GM19467 (cell line): ENCODE results near the gene ABHD11.
A peak's percentile ranks its signal among the peaks of the same experiment; 100 is the strongest.
"Not testable (repeated sequence)": the region's sequence is repeated elsewhere in the genome, so short reads cannot be mapped to it uniquely, and the experiment has no call there.

ENCODE experiments used
- ATAC-seq: cut with Tn5 transposase; IDR thresholded peaks from one replicate; pipeline ENCODE4 v1.9.1; 2021; ENCODE audit warnings: mild to moderate bottlenecking, moderate library complexity; ENCODE audit not compliant: unreplicated experiment

ABHD11 gene

DNA sequence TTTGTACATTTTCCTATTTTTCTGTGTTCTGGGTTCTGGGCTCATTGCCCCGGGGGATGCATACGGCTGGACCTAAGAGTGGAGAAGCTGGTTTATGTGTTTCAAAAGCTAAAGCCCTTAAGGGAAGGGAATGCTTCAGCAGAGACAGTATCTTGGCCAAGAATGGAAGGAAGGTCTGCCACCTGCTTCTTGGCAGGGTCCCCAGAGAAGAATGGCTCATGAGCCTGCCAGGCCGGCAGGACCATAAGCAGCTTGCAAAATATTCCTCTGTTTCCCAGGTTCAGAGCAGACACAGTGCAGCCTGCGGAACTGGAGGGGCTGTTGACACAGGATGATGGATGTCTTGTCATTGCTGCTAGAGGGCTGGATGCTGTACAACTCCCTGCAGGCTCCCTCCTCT, 7.8 kb upstream of the ABHD11 start:
- no peak for ATAC-seq

DNA sequence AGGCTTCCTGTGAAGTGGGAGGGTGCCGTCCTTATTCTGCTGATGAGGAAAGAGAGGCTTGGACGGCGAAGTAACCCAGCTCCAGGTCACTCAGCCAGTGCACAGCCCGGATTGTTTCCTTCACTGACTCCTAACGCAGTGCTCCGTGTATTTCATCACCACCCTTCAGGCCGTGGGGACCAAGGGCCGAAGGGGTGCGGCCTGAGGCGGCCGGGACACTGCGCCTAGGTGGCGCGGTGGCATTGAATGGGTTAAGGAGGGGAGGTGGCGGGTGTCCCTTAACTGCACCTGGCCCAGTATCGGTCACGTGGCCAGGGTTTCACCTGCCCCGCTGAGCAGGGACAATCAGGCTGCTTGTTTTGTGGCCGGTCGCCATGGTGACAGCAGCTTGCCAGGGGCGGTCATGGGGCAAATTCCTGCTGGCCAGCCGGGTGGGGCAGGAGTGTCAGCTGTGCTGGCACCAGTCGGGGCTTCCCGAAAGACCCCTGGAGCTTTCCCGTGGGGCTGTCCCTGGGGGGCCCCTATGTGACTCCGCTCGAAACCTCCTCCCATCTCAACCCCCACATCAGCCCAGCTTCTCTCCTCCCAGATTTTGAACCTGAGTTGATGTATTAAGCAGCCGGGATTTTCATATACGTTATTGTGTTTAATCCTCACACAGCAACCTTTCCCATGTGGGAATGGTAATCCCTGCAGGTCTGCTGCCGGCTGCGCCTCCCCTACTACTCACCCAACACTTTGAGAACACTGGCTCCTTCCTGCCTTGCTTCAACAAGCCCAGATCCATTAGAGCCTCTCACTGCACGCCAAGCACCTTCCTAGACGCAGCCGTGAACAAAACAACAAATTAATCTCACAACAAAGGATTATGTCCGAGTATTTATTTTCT, 4.4 kb upstream of the ABHD11 start:
- no peak for ATAC-seq

DNA sequence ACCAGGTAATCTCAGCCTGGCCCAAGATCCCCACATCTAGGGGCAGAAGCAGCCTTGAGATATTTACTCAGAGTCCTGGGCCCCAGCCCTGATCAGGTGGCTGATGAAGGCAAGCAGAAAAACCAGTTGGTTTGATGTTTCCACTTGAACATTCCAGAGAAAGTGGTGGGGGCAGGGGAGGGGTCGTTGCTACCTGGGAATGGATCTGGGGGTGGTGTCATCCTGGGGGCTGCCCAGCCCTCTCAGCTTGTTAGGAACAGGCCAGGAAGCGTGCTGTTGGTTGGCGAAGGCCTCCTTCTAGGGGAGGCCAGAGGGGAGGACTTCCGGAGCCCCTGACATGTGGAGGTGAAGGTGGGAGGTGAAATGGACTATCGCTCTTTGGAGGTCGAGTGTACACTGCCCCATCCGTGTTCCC, 3.7 kb upstream of the ABHD11 start:
- no peak for ATAC-seq

DNA sequence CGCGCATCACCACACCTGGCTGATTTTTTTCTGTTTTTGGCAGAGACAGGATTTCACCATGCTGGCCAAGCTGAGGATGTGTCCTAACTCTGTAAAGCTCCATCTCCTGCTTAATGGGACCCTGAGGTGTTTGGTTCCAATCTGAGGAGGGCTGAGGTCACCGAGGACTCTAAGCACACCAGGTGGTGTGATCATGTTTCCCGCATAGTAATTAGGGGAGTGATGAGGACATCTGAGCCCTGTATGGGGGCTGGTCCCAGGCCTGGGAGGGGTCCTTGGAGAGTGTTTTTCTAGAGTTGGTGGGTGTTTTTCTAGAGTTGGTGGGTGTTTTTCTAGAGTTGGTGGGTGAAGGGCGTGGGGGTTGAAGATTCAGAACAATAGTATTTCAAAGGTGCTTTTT, 3.0 kb upstream of the ABHD11 start:
- no peak for ATAC-seq

DNA sequence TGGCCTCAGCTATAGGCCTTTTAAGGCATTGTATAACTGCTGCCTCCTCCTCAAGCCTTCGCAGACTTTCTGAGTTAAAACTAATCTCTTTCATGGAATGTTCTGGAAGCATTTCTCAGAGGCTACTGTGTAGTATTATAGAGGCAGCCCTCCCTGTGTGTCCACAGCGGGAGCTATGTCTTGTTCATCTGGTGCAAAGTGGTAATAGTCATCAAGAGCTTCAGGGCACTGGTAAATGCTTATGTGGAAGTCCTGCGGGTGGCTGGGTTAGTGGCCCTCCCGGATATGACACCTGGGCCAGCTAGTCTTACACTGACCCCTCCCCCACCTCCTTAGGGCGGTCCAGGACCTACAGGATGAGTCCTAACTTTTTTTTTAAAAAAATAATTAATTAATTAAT, 2.2 kb upstream of the ABHD11 start:
- no peak for ATAC-seq

DNA sequence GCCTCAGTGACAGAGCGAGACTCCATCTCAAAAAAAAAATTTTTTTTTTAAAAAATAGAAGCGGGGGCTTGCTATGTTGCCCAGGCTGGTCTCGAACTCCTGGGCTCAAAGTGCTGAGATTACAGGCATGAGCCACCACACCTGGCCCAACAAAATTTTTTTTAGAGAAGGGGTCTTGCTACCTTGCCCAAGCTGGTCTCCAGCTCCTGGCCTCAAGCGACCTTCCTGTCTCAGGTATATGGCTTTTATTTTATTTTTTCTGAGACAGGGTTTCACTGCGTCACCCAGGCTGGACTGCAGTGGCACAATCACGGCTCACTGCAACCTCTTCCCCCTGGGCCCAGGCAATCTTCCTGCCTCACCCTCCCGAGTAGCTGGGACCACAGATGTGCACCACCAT, 1.6 kb upstream of the ABHD11 start:
- no peak for ATAC-seq

DNA sequence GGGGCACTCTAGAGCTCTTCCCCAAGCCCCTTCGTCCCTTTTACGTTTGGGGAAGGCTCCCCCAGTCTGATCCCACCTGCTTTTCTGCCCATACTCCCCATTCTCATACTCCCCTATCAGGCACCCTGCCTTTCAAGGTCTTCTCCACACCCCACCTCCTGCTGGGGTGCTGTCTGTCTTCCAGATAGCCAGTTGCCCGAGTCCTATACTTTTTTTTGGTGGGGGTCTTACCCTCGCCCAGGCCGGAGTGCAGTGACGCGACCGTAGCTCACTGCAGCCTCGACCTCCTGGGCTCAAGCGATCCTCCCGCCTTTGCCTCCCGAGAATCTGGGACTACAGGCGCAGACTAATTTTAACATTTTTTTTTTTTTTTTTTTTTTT, 775 bp upstream of the ABHD11 start:
- no peak for ATAC-seq

DNA sequence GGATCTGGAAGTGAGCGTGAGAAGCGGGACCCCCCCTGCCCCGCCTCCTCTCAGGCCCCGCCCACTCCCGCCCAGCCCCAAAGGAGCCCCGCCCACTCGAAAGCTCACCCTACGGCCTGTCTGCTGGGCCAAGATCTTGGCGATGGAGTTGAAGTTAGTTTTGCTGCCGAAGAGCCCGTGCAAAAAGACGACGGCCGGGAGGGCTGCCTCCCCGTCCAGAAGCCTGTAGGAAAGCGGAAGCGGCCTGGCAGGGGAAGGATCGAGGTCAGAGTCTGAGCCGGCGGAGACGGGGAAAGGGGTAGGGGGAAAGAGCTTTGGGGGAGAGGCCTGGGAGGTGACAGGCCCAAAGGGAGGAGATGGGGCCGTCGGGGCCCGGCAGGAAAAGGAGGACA, 386 bp downstream of the ABHD11 start:
- ATAC-seq = peak; percentile 7

DNA sequence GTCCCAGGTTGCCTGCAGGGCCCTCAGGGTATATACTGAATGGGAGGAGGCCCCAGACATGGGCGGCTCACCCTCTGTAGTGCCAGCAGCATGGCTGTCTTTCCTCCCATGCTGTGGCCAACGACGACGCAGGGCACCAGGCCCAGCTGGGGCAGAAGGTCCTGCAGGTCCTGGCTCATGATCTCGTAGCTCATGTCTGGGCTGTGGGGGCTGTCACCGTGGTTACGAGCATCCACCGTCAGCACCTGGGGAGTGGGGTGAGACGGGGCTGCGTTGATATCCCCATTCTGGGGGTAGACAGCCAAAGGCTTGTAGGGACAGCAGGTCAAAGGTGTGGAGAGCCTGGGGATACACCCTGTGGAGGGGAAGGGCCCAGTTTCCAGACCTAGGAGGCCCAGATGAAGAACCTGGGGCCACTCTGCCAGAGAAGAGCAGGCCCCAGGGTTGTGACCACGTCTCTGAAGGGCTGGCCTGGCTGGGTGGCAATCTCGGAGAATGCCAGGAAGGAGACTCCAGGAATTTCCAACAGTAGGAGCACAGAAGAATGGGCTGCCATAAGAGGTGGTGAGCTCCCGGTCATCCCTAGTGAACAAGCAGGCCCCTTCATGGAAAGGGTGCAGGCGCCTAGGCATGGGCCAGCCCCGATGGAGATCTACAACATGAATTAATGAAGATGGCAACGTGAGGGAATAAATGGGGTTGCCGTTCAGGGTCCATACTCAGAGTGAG, 947 bp downstream of the ABHD11 start:
- ATAC-seq = no peak

DNA sequence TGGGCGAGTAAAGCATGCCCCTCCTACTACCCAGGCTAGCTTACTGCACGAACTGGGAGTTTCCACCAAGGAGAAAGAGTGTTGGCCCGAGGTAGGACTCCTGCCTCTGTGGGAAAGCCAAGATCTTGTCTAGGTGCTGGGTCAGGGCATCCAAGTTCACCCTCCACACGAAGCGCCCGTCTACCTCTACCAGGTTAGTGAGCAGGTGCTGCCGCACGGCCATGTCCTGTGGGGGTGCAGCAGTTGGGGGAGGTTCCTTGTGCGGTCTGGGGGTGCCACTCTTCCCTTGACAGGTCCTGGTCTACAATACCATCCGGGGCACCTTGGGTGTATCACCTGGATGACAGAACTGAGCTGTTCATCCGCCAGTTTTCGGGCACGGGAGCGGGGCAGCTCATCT, 1.7 kb downstream of the ABHD11 start:
- no peak for ATAC-seq

DNA sequence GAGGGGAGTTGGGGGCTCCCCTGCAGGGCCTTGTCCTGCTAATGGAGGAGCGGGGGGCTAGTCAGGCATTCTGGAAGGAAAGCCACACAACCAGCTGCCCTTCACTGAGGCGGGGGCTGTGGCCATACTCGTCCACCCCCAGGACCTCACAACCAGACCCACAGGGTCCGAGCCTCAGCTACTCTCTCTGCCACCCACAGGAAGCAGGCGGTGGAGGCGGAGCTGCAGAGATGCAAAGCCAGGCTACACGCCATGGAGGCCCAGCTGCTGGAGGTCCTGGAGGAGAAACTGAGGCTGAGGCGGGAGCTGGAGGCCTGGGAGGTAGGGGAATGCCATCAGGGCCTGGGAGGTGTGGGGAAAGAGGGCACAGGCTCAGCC, 3.1 kb downstream of the ABHD11 start:
- no peak for ATAC-seq

DNA sequence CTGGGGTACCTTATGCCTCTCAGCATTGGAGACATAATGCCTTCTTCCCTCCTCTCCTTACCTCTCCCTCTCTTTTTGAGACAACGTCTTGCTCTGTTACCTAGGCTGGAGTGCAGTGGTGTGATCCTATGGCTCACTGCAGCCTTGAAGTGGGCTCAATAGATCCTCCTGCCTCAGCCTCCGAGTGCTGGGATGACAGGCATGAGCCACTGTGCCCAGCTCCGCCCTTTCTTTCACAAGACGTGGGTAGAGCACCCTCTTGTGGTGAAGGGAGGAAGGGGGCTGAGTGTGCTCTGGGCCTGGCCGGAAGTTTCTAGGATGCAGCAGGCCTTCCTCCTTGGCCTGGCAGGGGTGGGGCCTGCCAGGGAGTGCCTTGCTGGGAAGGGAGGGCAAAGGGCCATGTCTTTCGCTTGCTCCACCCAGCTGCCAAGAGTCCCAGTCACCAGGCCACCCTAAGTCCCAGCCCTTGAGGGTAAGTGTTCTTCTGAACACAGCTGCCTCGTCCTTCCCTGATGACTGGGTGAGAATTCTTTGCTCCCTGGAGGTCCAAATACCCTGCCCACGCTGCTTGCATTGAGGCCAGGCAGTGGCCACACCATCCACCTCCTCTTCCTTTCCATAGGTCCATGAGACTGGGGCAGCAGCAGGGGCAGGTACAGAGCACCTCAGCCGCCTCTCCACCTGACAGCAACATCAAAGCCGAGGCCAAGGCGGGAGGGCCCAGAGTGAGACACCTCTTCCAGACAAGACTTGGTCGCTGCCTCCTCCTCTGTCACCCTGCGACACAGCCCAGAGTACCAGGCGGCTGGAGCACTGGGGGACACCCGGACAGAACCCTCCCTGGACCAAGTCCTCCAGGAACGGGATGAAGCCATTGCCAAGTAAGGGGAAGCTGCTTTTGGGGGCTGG, 3.7 kb downstream of the ABHD11 start:
- peak; percentile 45 for ATAC-seq

DNA sequence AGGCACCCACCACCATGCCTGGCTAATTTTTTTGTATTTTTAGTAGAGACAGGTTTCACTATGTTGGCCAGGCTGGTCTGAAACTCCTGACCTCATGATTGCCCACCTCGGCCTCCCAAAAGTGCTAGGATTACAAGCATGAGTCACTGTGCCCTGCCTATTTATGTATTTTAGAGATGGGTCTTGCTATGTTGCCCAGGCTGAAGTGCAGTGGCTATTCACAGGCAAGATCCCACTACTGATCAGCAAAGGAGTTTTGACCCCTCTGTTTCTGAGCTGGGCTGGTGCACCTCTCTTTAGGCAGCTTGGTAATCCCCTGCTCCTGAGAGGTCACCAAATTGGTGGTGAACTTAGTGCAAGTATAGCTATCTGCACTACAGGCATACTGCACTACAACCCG, 6.2 kb downstream of the ABHD11 start:
- no peak for ATAC-seq

DNA sequence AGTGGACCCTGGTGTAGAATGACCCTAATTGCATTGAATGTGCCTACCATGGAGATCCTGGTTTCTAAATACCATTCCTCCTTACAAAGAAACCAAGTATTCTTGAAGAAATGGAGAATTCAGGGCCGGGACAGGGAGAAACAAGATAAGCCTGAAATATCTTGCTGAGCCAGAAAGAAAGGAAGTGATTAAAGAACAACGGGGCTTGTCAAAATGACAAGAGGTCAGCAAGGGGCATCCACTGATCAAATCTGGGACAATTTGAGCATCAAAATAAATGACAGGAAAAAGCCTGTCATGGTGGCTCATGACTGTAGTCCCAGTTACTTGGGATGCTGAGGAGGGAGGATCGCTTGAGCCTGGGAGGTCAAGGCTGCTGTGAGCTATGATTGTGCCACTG, 8.1 kb downstream of the ABHD11 start:
- ATAC-seq = no peak

DNA sequence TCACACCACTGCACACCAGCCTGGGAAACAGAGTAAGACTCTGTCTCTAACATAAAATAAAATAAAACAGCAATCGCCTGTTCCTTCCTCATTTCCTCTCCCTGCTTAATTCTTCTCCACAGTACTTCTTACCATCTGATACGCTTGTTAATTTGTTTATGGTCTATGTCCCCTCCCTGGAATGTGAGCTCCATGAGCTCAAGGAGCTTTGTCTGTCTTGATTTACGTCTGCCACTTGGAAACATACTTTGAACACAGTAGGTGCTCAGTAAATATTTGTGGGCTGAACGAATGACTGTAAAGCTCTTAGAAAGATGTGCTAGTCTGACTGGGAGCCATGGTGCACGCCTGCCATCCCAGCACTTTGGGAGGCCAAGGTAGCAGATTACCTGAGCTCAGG, 10.1 kb downstream of the ABHD11 start:
- no peak for ATAC-seq

DNA sequence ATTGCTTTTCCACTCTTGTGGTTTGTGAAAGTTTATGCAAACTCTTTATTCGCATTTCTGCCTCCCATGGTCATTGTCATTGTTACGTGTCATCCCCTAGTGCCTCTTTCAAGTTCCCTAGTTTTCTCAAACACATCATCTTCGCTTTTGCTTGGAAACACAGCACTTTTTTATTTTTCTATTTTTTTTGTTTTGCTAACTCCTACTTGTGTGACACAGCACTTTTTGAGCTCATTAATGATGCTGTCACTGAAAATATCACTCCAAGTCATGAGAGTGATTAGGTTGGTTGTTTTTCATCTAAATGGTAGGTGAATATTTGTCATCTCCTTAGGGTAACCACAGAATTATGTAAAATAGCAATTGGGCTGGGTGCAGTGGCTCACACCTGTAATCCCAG, 10.7 kb downstream of the ABHD11 start:
- no peak for ATAC-seq

DNA sequence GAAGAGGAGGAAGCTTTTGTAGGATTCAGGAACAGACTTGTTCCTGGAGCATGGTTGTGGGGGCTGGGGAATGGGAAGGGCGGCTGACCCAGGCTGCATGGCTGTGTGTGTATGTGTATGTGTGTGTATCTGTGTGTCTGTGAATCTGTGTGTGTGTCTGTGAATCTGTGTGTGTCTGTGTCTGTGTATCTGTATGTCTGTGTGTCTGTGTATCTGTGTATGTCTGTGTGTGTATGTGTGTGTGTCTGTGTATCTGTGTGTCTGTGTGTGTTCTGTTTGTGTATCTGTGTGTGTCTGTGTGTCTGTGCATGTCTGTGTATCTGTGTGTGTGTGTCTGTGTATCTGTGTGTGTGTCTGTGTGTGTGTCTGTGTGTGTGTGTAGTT, 12.5 kb downstream of the ABHD11 start:
- no peak for ATAC-seq

DNA sequence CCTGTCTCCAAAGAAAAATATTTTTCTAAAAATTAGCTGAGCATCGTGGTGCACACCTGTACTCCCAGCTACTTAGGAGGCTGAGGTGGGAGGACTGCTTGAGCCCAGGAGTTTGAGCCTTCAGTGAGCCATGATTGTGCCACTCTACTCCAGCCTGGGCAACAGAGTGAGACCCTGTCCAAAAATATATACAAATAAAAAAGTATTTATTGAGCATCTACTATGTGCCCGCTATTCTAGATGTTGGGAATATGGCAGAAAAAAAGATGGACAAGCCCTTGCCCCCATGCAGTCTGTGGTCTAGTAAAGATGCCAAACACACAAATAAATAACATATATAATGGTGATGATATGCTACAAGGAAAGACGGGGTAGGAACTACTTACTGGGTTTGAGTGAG, 14.8 kb downstream of the ABHD11 start:
- no peak for ATAC-seq

DNA sequence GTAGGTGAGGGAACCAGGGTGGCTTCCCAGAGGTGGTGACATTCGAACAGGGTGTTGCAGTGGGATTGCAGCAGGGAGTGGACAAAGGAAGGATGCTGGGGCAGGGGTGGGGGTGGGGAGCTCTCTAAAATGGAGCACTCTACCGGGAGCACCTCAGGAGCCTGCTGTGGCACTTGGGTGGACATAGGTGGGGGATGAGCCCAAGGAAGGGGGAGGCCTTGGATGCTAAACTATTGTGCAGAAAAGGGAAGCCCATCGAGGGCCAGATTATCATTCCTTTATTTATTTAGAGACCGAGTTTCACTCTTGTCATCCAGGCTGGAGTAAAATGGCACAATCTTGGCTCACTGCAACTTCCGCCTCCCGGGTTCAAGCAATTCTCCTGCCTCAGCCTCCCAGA, 15.8 kb downstream of the ABHD11 start:
- ATAC-seq = no peak

DNA sequence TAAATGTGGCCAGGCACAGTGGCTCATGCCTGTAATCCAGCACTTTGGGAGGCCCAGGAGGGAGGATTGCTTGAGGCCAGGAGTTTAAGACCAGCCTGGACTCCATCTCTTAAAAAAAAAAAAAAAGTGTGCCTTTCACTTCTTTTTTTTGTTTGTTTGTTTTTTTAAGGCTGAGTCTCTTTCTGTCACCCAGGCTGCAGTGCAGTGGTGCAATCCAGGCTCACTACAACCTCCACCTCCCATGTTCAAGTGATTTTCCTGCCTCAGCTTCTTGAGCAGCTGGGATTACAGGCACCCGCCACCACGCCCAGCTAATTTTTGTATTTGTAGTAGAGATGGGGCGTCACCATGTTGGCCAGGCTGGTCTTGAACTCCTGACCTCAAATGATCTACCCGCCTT, 16.4 kb downstream of the ABHD11 start:
- ATAC-seq = not testable (repeated sequence)

DNA sequence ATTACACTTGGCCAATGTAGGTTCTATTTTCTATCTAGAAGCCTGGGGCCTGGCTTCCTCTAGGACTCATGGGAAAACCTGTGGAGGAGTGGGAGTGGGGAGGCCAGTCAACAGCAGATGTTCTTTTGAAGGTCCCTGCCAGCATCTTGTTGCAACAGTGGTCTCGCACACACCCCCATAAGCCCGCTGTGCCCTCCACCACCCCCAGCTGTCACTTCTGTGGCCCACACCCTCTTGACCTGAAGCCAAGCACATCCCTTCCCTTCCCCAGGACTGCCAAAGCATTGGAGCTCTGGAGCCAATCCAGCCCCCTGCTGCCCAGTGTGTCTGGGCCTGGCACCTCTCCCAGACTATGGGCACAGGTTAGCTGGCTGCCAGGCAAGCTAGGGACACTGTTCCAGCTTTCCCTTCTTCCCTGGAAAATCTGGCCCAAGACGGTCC, 17.2 kb downstream of the ABHD11 start:
- ATAC-seq = no peak
